ENCODE measurements around the gene EEPD1.
"Not testable (repeated sequence)": the region's sequence is repeated elsewhere in the genome, so short reads cannot be mapped to it uniquely, and the experiment has no call there.

The EEPD1 gene

GRCh38 chr7:36312064-36312914, 159.2 kb downstream of the EEPD1 start:
- FAIRE-seq = no peak
- DNase-seq (ENCODE audit: insufficient read length, low spot score) = no peak

GRCh38 chr7:36312915-36313334, 159.9 kb downstream of the EEPD1 start:
- DNase-seq (ENCODE audit: insufficient read length, low spot score) (no peak), FAIRE-seq (no peak)

- FAIRE-seq (no peak), DNase-seq (ENCODE audit: insufficient read length, low spot score) (no peak)
Measured at GRCh38 chr7:36313607-36314006, 160.6 kb downstream of the EEPD1 start.

GRCh38 chr7:36314491-36314890, 161.4 kb downstream of the EEPD1 start:
- no peak for FAIRE-seq
- no peak for DNase-seq (ENCODE audit: insufficient read length, low spot score)

GRCh38 chr7:36315309-36315944, 162.4 kb downstream of the EEPD1 start:
- FAIRE-seq (no peak), DNase-seq (ENCODE audit: insufficient read length, low spot score) (no peak)

DNA sequence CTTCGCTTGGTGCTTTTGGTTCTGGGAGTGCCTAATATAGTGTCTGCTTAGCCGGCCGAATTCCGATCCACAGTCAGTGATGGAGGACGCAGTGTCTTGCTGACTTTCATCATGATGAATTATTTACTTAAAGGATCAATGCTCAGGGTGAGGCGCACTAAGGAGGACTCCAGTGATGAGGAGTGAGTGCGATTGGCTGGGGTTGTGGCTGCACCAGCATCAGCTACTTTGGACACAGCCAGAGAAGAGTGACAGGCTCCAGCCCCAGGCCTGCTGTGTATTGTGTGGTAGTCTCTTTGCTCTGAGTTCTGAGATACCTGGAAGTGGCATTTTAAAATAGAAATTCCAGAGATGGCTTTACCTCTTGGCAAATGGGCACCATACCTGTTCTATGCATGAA, 163.3 kb downstream of the EEPD1 start:
- no peak for FAIRE-seq
- no peak for DNase-seq (ENCODE audit: insufficient read length, low spot score)

DNA sequence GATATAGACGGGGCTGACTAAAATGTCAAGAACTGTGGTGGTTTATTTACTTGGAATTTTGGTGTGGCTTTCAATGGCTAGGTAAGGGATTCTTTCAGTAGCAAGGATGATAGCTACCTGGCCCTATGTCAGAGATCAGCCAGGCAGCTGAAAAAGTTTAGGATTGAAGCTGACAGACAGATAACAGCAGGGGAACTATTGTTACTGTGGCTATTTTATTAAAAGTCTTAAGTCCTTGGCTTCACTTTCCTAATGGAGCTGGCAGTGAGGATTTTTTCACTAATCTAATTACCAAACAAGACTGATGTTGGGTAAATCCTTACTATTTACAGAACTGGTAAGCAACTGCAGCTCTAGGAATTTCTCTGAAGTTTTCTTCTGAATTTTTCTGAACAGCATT, 164.2 kb downstream of the EEPD1 start:
- no peak for FAIRE-seq
- DNase-seq (ENCODE audit: insufficient read length, low spot score) = no peak

GRCh38 chr7:36318116-36318515, 165.1 kb downstream of the EEPD1 start:
- FAIRE-seq (no peak), DNase-seq (ENCODE audit: insufficient read length, low spot score) (no peak)

GRCh38 chr7:36321284-36321683, 168.2 kb downstream of the EEPD1 start:
- DNase-seq (ENCODE audit: insufficient read length, low spot score); FAIRE-seq: not testable (repeated sequence)

DNA sequence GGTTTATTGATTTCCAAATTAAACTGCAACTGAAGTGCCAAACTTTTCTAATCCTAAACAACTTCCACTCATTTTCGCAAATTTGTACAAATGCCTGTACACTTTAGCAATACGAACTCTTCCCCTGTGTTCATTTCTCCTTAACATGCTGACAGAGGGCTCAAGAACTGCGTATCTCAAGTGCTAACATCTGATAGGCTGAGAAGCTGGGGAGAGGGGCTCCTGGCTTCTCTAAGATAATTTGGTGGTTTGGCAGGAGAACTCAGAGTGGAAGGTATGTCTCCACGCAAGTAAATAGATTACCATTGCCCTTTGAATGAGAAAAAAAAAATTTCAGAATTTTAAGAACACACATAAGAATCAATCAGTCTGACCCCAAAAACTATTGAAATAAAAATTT, 183.3 kb downstream of the EEPD1 start:
- FAIRE-seq (no peak), DNase-seq (ENCODE audit: insufficient read length, low spot score) (no peak)

- FAIRE-seq (no peak), DNase-seq (ENCODE audit: insufficient read length, low spot score) (no peak)
Measured at GRCh38 chr7:36338256-36338655, 185.2 kb downstream of the EEPD1 start.

GRCh38 chr7:36343548-36343947, 190.5 kb downstream of the EEPD1 start:
- FAIRE-seq (no peak), DNase-seq (ENCODE audit: insufficient read length, low spot score) (no peak)

DNA sequence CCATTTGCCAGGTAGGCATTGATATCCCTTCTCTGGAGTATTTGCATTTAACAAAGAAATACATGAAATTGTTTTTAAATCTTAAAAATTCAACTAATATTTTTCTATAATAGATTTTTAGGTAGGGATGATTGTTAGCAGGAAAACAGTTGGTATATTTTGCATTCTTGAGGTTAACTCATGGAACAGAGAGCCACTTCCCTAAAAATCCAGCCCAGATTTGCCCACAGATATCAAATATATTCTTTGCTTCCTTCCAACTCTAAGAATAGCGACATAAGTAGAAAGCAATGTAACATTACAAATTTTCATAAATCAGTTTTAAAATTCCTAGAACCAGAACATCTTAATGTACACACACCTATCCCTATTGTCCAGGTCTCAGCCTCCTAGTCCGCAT, 191.6 kb downstream of the EEPD1 start:
- DNase-seq (ENCODE audit: insufficient read length, low spot score) (no peak), FAIRE-seq (no peak)

DNA sequence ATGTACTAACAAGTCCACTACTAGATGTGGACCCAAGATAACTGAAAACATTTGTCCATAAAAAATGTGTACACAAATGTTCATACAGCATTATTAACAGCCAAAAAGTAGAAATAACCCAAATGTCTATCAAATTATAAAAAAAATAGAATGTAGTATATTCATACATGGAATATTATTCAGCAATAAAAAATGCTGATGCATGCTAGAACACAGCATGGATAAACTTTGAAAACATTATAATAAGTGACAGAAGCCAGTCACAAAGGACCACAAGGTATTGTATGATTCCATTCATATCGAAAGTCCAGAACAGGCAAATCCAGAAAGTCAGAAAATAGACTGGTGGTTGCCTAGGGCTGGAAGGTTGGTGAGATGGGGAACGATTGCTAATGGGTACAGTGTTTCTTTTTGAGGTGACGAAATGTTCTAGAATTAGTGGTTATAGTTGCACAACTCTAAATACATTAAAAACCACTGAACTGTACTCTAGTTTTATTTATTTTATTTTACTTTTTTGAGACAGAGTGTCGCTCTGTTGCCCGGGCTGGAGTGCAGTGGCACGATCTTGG, 193.3 kb downstream of the EEPD1 start:
- DNase-seq (ENCODE audit: insufficient read length, low spot score) (no peak), FAIRE-seq (no peak)

GRCh38 chr7:36348256-36348655, 195.2 kb downstream of the EEPD1 start:
- FAIRE-seq (no peak), DNase-seq (ENCODE audit: insufficient read length, low spot score) (no peak)

- DNase-seq (ENCODE audit: insufficient read length, low spot score) = no peak
- FAIRE-seq = no peak
Measured at GRCh38 chr7:36348771-36349170, 195.7 kb downstream of the EEPD1 start.

DNA sequence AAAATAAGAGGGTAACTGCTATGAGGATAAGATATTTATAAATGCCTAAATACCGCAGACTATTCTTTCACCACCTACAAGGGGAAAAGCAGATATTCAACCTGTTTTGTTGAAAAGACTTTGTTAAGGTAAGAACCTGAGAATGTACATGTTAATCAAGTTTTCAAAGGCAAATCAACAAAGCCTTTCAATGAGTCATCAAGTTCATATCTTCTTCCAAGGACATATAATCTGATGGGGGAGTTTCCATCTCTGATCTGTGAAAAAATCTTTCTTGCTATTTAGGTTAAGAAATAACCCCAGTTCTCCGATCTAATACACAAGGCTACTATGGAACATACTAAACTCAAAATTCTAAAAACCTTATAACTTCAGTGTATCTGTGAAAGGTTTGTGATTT, 196.6 kb downstream of the EEPD1 start:
- DNase-seq (ENCODE audit: insufficient read length, low spot score) = no peak
- FAIRE-seq = no peak

Measured in GM19239 (cell line).